Measurements from ENCODE around the gene ARID3A. TPM values are rescaled to one million over a fixed set of nuclear protein-coding genes. Genes with fewer than 3 reads are reported as not detected.

ARID3A gene
- total and polyA plus RNA-seq, 2 of the 8 experiments (the other 6 are each of a cell fraction or from before 2014, with no cell fraction given), result 40.5 to 77.4 TPM

GRCh38 chr19:929891-930258, 4.0 kb downstream of the ARID3A start:
- no peak for FAIRE-seq

More at GRCh38 chr19:929891-930258, 4.0 kb downstream of the ARID3A start:
- no peak overlapping the region for H2BK15ac ChIP-seq (ENCODE audit: low read length)
- no peak overlapping the region; the same call in 1 of the 2 replicates for H4K8ac ChIP-seq (ENCODE audit: extremely low read depth, insufficient read depth, low read length)
- WGBS, 2 experiments (ENCODE audit: extremely low coverage in 1 of 2, insufficient coverage in 1 of 2, insufficient read length in 1 of 2, insufficient replicate concordance in 2 of 2, low coverage in 1 of 2, low lambda C conversion rate in 2 of 2, missing lambda C conversion rate in 1 of 2), result 92% methylated on average over 6 of the region's 6 CpGs; no CpG with 5 or more reads in 1 of the 2 experiments
- H2BK20ac ChIP-seq (ENCODE audit: low read length), result no peak overlapping the region
- H4K5ac ChIP-seq (ENCODE audit: insufficient read length, low read depth, low read length), result no peak overlapping the region
- no peak overlapping the region for H2BK120ac ChIP-seq (replicated peaks; ENCODE audit: low read depth, low read length)
- H3K4me3 ChIP-seq (ENCODE audit: extremely low read depth in 1 of 4, insufficient read depth in 2 of 4, low read depth in 3 of 4, low read length in 4 of 4), result no peak overlapping the region
- H3K18ac ChIP-seq (ENCODE audit: extremely low read depth, low read length), result no peak overlapping the region
- H2BK5ac ChIP-seq (ENCODE audit: low read depth, low read length), result no peak overlapping the region
- peaks cover 0 to 8% of the 10 kb centered on the region in 2 experiments for H4K20me1 ChIP-seq (replicated peaks in 1 of 2; ENCODE audit: control insufficient read depth in 1 of 2, insufficient read depth in 2 of 2, low read length in 2 of 2)
- POLR2A ChIA-PET (ENCODE audit: partially characterized antibody), result no interaction called here
- H3K79me1 ChIP-seq (ENCODE audit: low read depth, low read length), result peaks cover 6% of the 10 kb centered on the region; the same call in 1 of the 2 replicates
- H2AFZ ChIP-seq (ENCODE audit: low read length), result no peak overlapping the region
- H3K4me2 ChIP-seq (ENCODE audit: insufficient read depth in 1 of 2, low read depth in 2 of 2, low read length in 2 of 2), result no peak overlapping the region
- H3K9ac ChIP-seq (replicated peaks in 1 of 4; ENCODE audit: extremely low read depth in 1 of 4, low read depth in 3 of 4, low read length in 3 of 4), result no peak overlapping the region
- H3K27ac ChIP-seq (ENCODE audit: low read depth, low read length), result no peak overlapping the region
- TF ChIP-seq GTF2F1 (IDR thresholded peaks at IDR 0.05; ENCODE audit: borderline replicate concordance, low read depth, low read length) (no peak), EZH2 (IDR thresholded peaks at IDR 0.05; ENCODE audit: low read depth, low read length, severe bottlenecking) (no peak), MAX (IDR thresholded peaks at IDR 0.05) (no peak), EP300 (IDR thresholded peaks at IDR 0.05; ENCODE audit: borderline replicate concordance in 1 of 2, low read depth in 2 of 2, low read length in 2 of 2) (no peak), KDM4A (IDR thresholded peaks at IDR 0.05; ENCODE audit: low read depth, low read length, severe bottlenecking) (no peak), CREB1 (IDR thresholded peaks at IDR 0.05) (no peak), CBX5 (IDR thresholded peaks at IDR 0.05; ENCODE audit: low read depth, low read length) (no peak), CEBPB (IDR thresholded peaks at IDR 0.05; ENCODE audit: low read depth, low read length) (no peak), HDAC2 (IDR thresholded peaks at IDR 0.05; ENCODE audit: borderline replicate concordance in 1 of 2, low read depth in 2 of 2, low read length in 2 of 2) (no peak), POLR2AphosphoS5 (IDR thresholded peaks at IDR 0.05; ENCODE audit: low read depth, low read length) (no peak), TBP (IDR thresholded peaks at IDR 0.05; ENCODE audit: low read depth, low read length) (no peak), CBX8 (IDR thresholded peaks at IDR 0.05; ENCODE audit: borderline replicate concordance, low read depth, low read length) (no peak)
- no peak overlapping the region for H2AK5ac ChIP-seq (ENCODE audit: low read depth, low read length)
- no peak overlapping the region for H3K23ac ChIP-seq (ENCODE audit: insufficient read length)
- no peak for DNase-seq (ENCODE audit: low read depth in 1 of 2, low spot score in 2 of 2)
- no peak overlapping the region for H3K14ac ChIP-seq (ENCODE audit: insufficient read length)
- CTCF ChIA-PET (ENCODE audit: partially characterized antibody), result interaction anchor here (1.1 kb wide), 1 partner anchor 41 kb away, joined by 4 read pairs; no protein-coding TSS in a partner anchor
- H3K4me1 ChIP-seq (replicated peaks in 1 of 4; ENCODE audit: control insufficient read depth in 3 of 4, insufficient read depth in 4 of 4, low read length in 3 of 4), result peaks cover 2 to 22% (median 10%) of the 10 kb centered on the region in 4 experiments
- no peak overlapping the region for H3K4ac ChIP-seq (replicated peaks; ENCODE audit: insufficient read length, low read depth, low read length)
- no peak overlapping the region for H4K91ac ChIP-seq (replicated peaks; ENCODE audit: insufficient read length, low read length)
- no peaks in the 10 kb centered on the region for H3K27me3 ChIP-seq (replicated peaks in 1 of 4; ENCODE audit: control insufficient read depth in 3 of 4, extremely low read depth in 1 of 4, insufficient read depth in 3 of 4, low read length in 3 of 4)
- H3K36me3 ChIP-seq (ENCODE audit: control insufficient read depth in 2 of 4, insufficient read depth in 4 of 4, low read length in 3 of 4), result peaks cover 0 to 16% (median 8%) of the 10 kb centered on the region in 4 experiments; a peak in 3 of 8 replicates
- no peak overlapping the region for H2BK12ac ChIP-seq (ENCODE audit: low read depth, low read length)
- no peaks in the 10 kb centered on the region for H3K9me3 ChIP-seq (ENCODE audit: insufficient read depth in 2 of 2, low read depth in 1 of 2, low read length in 1 of 2)
- no peak overlapping the region for H3K56ac ChIP-seq (replicated peaks; ENCODE audit: insufficient read length, low read depth, low read length)
- H3K23me2 ChIP-seq (ENCODE audit: low read depth, low read length), result peaks cover 3% of the 10 kb centered on the region
- peaks cover 0 to 44% of the 10 kb centered on the region in 2 experiments; a peak in 3 of 4 replicates for H3K79me2 ChIP-seq (ENCODE audit: control insufficient read depth in 1 of 2, insufficient read depth in 2 of 2, low read length in 2 of 2)
